SK-N-SH (cell line): Measurements from ENCODE around the gene YWHAE. TPM values are rescaled to one million over a fixed set of nuclear protein-coding genes. Genes with fewer than 3 reads are reported as not detected.
"Not testable (repeated sequence)": the region's sequence is repeated elsewhere in the genome, so short reads cannot be mapped to it uniquely, and the experiment has no call there.

ENCODE experiments used
- CTCF ChIA-PET: fragments of 300-600, 350-600 bp; formaldehyde crosslinking; extraction: SDS; loops from one replicate; lab custom pipeline; 2021; lab: Yijun Ruan, JAX
- POLR2A ChIA-PET: fragments of 350-600 bp; sonication (Branson Sonifier 250); formaldehyde crosslinking; extraction: SDS; loops from one replicate; lab custom pipeline; 2020; ENCODE audit warnings: antibody characterized with exemption, inconsistent platforms; lab: Yijun Ruan, JAX
- DNase-seq: peaks from one replicate; pipeline ENCODE4 v3.0.0; 2012
- H2AFZ ChIP-seq: fragments of 200-600 bp; sonication (generic); 2 replicates; pipeline ENCODE4 v1.8.1; 2016; ENCODE audit warnings: antibody characterized with exemption, mild to moderate bottlenecking, low read depth
- H3F3A ChIP-seq: fragments of 200-600 bp; sonication (generic); replicated peaks from 2 replicates; pipeline ENCODE3; 2016; ENCODE audit warnings: antibody characterized with exemption, mild to moderate bottlenecking; ENCODE audit not compliant: insufficient read depth
- H3K27ac ChIP-seq, 2 experiments: fragments of 200-500 bp in 1 of 2; fragments of 200-600 bp in 1 of 2; sonication (Bioruptor generic) in 1 of 2; sonication (generic), shearing (Covaris generic) in 1 of 2; 2 replicates each; pipeline versions ENCODE4 v1.5.1 to v1.6.1; 2014 to 2016; ENCODE audit warnings: low read depth in 2 of 2, inconsistent platforms in 1 of 2, low read length in 1 of 2, mild to moderate bottlenecking in 1 of 2, mixed read lengths in 1 of 2
- H3K27me3 ChIP-seq: fragments of 200-600 bp; sonication (generic), shearing (Covaris generic); 2 replicates; pipeline ENCODE4 v1.6.1; 2016; ENCODE audit warnings: mixed run types; ENCODE audit not compliant: insufficient read depth
- H3K36me3 ChIP-seq, 2 experiments: fragments of 200-500 bp in 1 of 2; fragments of 200-600 bp in 1 of 2; sonication (Bioruptor generic) in 1 of 2; sonication (generic) in 1 of 2; replicated peaks in 1 of 2; 2 replicates each; pipeline versions ENCODE3 to v1.5.1; 2014 to 2016; ENCODE audit warnings: low read length in 1 of 2, mild to moderate bottlenecking in 1 of 2; ENCODE audit not compliant: insufficient read depth in 2 of 2, control insufficient read depth in 1 of 2
- H3K4me1 ChIP-seq, 2 experiments: fragments of 200-500 bp in 1 of 2; fragments of 200-600 bp in 1 of 2; sonication (Bioruptor generic) in 1 of 2; sonication (generic), shearing (Covaris generic) in 1 of 2; 2 replicates each; pipeline versions ENCODE4 v1.5.1 to v1.6.1; 2014 to 2016; ENCODE audit warnings: low read depth in 1 of 2, low read length in 1 of 2, mixed run types in 1 of 2; ENCODE audit not compliant: insufficient read depth in 2 of 2, control insufficient read depth in 1 of 2
- H3K4me2 ChIP-seq: fragments of 200-600 bp; sonication (generic), shearing (Covaris generic); 2 replicates; pipeline ENCODE4 v1.6.1; 2017; ENCODE audit warnings: mixed run types
- H3K4me3 ChIP-seq, 2 experiments: fragments of 200-500 bp in 1 of 2; fragments of 200-600 bp in 1 of 2; sonication (Bioruptor generic) in 1 of 2; sonication (generic), shearing (Covaris generic) in 1 of 2; 2 replicates each; pipeline versions ENCODE4 v1.5.1 to v1.8.1; 2014 to 2016; ENCODE audit warnings: low read depth in 2 of 2, inconsistent platforms in 1 of 2, low read length in 1 of 2, mild to moderate bottlenecking in 1 of 2, mixed read lengths in 1 of 2, moderate library complexity in 1 of 2
- H3K79me2 ChIP-seq: fragments of 200-600 bp; sonication (generic); 2 replicates; pipeline ENCODE4 v1.8.1; 2017; ENCODE audit warnings: mild to moderate bottlenecking; ENCODE audit not compliant: insufficient read depth
- H3K9ac ChIP-seq: fragments of 200-600 bp; sonication (generic); 2 replicates; pipeline ENCODE4 v1.6.1; 2017; ENCODE audit warnings: mixed run types
- H3K9me2 ChIP-seq: fragments of 200-600 bp; sonication (generic); 2 replicates; pipeline ENCODE4 v1.6.1; 2017; ENCODE audit warnings: mixed run types
- H3K9me3 ChIP-seq: fragments of 200-600 bp; sonication (generic); 2 replicates; pipeline ENCODE4 v1.6.1; 2017; ENCODE audit warnings: mixed run types, mild to moderate bottlenecking, moderate library complexity
- H4K20me1 ChIP-seq: fragments of 200-600 bp; sonication (generic); 2 replicates; pipeline ENCODE4 v1.6.1; 2017; ENCODE audit warnings: mild to moderate bottlenecking, mixed run types; ENCODE audit not compliant: insufficient read depth
- EZH2phosphoT487 ChIP-seq: fragments of 200-600 bp; sonication (generic); IDR thresholded peaks from 2 replicates; pipeline ENCODE4 v1.6.1; 2017; ENCODE audit warnings: low read depth, mixed run types, mild to moderate bottlenecking, antibody characterized with exemption, moderate library complexity, borderline replicate concordance
- FOSL2 ChIP-seq: IDR thresholded peaks from 2 replicates; pipeline ENCODE4 v1.4.0; 2012; ENCODE audit warnings: low read depth, mild to moderate bottlenecking, moderate library complexity, borderline replicate concordance
- GATA2 ChIP-seq: sonication (generic); formaldehyde crosslinking; IDR thresholded peaks from 2 replicates; pipeline ENCODE4 v1.5.0; 2020; ENCODE audit warnings: mild to moderate bottlenecking, missing genetic modification reagents
- JUND ChIP-seq: IDR thresholded peaks from 2 replicates; pipeline ENCODE4 v1.4.0; 2012
- MEF2A ChIP-seq: IDR thresholded peaks from 2 replicates; pipeline ENCODE4 v1.4.0; 2012; ENCODE audit warnings: low read depth, borderline replicate concordance
- RAD21 ChIP-seq: IDR thresholded peaks from 2 replicates; pipeline ENCODE4 v1.6.1; 2012; ENCODE audit warnings: mild to moderate bottlenecking, low read length
- SIN3A ChIP-seq: IDR thresholded peaks from 2 replicates; pipeline ENCODE4 v1.6.1; 2012; ENCODE audit warnings: low read depth, mild to moderate bottlenecking, low read length, moderate library complexity, borderline replicate concordance
- USF1 ChIP-seq: IDR thresholded peaks from 2 replicates; pipeline ENCODE4 v1.4.0; 2012; ENCODE audit warnings: low read depth, borderline replicate concordance
- WGBS: methylation state at CpG from one replicate; pipeline ENCODE4 v1.1.6; 2017; ENCODE audit warnings: low lambda C conversion rate; 5-methylcytosine and 5-hydroxymethylcytosine counted together
- polyA plus RNA-seq, 3 experiments: library from polyadenylated mRNA; depleted of rRNA; stranded (reverse); fragments of >200 nt; gene quantifications; 2 replicates each; pipeline ENCODE4 v1.2.3, GENCODE V29; 2012

Gene YWHAE
- polyA plus RNA-seq, 1 of the 3 experiments (the other 2 are of a cell fraction): 1,023 TPM

- 90% methylated on average over 8 of the region's 8 CpGs for WGBS
- not testable (repeated sequence) for DNase-seq
- H3K27ac ChIP-seq: peak overlapping the region in 1 of 2 experiments; percentile 4; a peak in 1 of 4 replicates
Observed at GRCh38 chr17:1386675-1387190, 13.3 kb downstream of the YWHAE start.

GRCh38 chr17:1386265-1386664 is 13.8 kb downstream of the YWHAE start:
- ChIA-PET CTCF (interaction anchor here (3.5 kb wide), 1 partner anchor 21 kb away, joined by 19 read pairs; no protein-coding TSS in a partner anchor), POLR2A (no interaction called here)
- peaks cover 0 to 10% of the 10 kb centered on the region in 2 experiments for H3K36me3 ChIP-seq
- TF ChIP-seq SIN3A: no peak
- no peak for TF ChIP-seq FOSL2
- no peak for TF ChIP-seq MEF2A
- TF ChIP-seq EZH2phosphoT487: no peak
- no peak overlapping the region for H3K9ac ChIP-seq
- DNase-seq: no peak
- H3K79me2 ChIP-seq: peaks cover 100% of the 10 kb centered on the region
- H3K27me3 ChIP-seq: no peaks in the 10 kb centered on the region
- no peak overlapping the region for H3K4me3 ChIP-seq
- no peak overlapping the region for H3K4me2 ChIP-seq
- H4K20me1 ChIP-seq: peaks cover 100% of the 10 kb centered on the region
- H3K27ac ChIP-seq: no peak overlapping the region
- H2AFZ ChIP-seq: no peak overlapping the region
- no peaks in the 10 kb centered on the region for H3K9me3 ChIP-seq
- peaks cover 2 to 29% of the 10 kb centered on the region in 2 experiments; a peak in 3 of 4 replicates for H3K4me1 ChIP-seq
- no peaks in the 10 kb centered on the region for H3K9me2 ChIP-seq
- peaks cover 21% of the 10 kb centered on the region for H3F3A ChIP-seq
- 92% methylated on average over 2 of the region's 2 CpGs for WGBS

More at GRCh38 chr17:1386675-1387190, 13.3 kb downstream of the YWHAE start:
- POLR2A ChIA-PET, H3K4me2 ChIP-seq, H3K4me3 ChIP-seq, H3K27me3 ChIP-seq, H3K9ac ChIP-seq, H3K9me2 ChIP-seq, H3K9me3 ChIP-seq, H2AFZ ChIP-seq: not testable (repeated sequence)
- H3K4me1 ChIP-seq: peaks cover 4 to 30% of the 10 kb centered on the region in 2 experiments; a peak in 3 of 4 replicates
- H3F3A ChIP-seq: peaks cover 21% of the 10 kb centered on the region
- peaks cover 0 to 14% of the 10 kb centered on the region in 2 experiments for H3K36me3 ChIP-seq
- H3K79me2 ChIP-seq: peaks cover 100% of the 10 kb centered on the region
- H4K20me1 ChIP-seq: peaks cover 100% of the 10 kb centered on the region
- CTCF ChIA-PET: interaction anchor here (3.5 kb wide), 1 partner anchor 21 kb away, joined by 19 read pairs; no protein-coding TSS in a partner anchor

- peaks cover 100% of the 10 kb centered on the region for H4K20me1 ChIP-seq
- POLR2A ChIA-PET: no interaction called here
- peaks cover 100% of the 10 kb centered on the region for H3K79me2 ChIP-seq
Observed at GRCh38 chr17:1385861-1386260, 14.2 kb downstream of the YWHAE start.

More at GRCh38 chr17:1385861-1386260, 14.2 kb downstream of the YWHAE start:
- no peak overlapping the region for H3K4me3 ChIP-seq
- H3K4me1 ChIP-seq: peaks cover 0 to 28% of the 10 kb centered on the region in 2 experiments; a peak in 2 of 4 replicates
- H3K36me3 ChIP-seq: peaks cover 0 to 10% of the 10 kb centered on the region in 2 experiments
- H3K27ac ChIP-seq: no peak overlapping the region
- 70% methylated on average over 2 of the region's 2 CpGs for WGBS
- no peak overlapping the region for H3K4me2 ChIP-seq
- CTCF ChIA-PET: interaction anchor here (3.5 kb wide), 1 partner anchor 20 kb away, joined by 19 read pairs; no protein-coding TSS in a partner anchor
- no peak for DNase-seq
- H3K9ac ChIP-seq: no peak overlapping the region
- H3K27me3 ChIP-seq: no peaks in the 10 kb centered on the region
- H2AFZ ChIP-seq: no peak overlapping the region
- H3K9me3 ChIP-seq: no peaks in the 10 kb centered on the region
- no peak for TF ChIP-seq USF1
- TF ChIP-seq GATA2: no peak
- no peak for TF ChIP-seq FOSL2
- no peak for TF ChIP-seq RAD21
- no peak for TF ChIP-seq JUND
- TF ChIP-seq, all 33 proteins: peak for 0
- Histone ChIP-seq H3K9me2 (no peaks in the 10 kb centered on the region), H3F3A (peaks cover 21% of the 10 kb centered on the region)
